ENCODE results near the gene FANCL.

The FANCL gene

GRCh38 chr2:58133395-58133794, 107.7 kb downstream of the FANCL start:
- TF ChIP-seq TEAD4 (IDR thresholded peaks at IDR 0.05) = no peak
- TF ChIP-seq EGR1 (IDR thresholded peaks at IDR 0.05) = no peak
- TF ChIP-seq ZBTB7A (IDR thresholded peaks at IDR 0.05; ENCODE audit: low read depth) = no peak
- TF ChIP-seq, protein P1, sequence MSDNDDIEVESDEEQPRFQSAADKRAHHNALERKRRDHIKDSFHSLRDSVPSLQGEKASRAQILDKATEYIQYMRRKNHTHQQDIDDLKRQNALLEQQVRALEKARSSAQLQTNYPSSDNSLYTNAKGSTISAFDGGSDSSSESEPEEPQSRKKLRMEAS (IDR thresholded peaks at IDR 0.05) = no peak
- TF ChIP-seq NFIC (IDR thresholded peaks at IDR 0.05) = no peak
- no peak for TF ChIP-seq CREB1 (IDR thresholded peaks at IDR 0.05; ENCODE audit: low read depth)
- TF ChIP-seq REST (IDR thresholded peaks at IDR 0.05; ENCODE audit: low read depth) = no peak
- no peak for TF ChIP-seq TAF1 (IDR thresholded peaks at IDR 0.05; ENCODE audit: low read depth)
- TF ChIP-seq YY1 (IDR thresholded peaks at IDR 0.05; ENCODE audit: low read depth) = no peak
- no peak for TF ChIP-seq TCF12 (IDR thresholded peaks at IDR 0.05; ENCODE audit: low read depth)
- TF ChIP-seq, protein P2, sequence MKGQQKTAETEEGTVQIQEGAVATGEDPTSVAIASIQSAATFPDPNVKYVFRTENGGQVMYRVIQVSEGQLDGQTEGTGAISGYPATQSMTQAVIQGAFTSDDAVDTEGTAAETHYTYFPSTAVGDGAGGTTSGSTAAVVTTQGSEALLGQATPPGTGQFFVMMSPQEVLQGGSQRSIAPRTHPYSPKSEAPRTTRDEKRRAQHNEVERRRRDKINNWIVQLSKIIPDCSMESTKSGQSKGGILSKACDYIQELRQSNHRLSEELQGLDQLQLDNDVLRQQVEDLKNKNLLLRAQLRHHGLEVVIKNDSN (IDR thresholded peaks at IDR 0.05) = no peak

DNA sequence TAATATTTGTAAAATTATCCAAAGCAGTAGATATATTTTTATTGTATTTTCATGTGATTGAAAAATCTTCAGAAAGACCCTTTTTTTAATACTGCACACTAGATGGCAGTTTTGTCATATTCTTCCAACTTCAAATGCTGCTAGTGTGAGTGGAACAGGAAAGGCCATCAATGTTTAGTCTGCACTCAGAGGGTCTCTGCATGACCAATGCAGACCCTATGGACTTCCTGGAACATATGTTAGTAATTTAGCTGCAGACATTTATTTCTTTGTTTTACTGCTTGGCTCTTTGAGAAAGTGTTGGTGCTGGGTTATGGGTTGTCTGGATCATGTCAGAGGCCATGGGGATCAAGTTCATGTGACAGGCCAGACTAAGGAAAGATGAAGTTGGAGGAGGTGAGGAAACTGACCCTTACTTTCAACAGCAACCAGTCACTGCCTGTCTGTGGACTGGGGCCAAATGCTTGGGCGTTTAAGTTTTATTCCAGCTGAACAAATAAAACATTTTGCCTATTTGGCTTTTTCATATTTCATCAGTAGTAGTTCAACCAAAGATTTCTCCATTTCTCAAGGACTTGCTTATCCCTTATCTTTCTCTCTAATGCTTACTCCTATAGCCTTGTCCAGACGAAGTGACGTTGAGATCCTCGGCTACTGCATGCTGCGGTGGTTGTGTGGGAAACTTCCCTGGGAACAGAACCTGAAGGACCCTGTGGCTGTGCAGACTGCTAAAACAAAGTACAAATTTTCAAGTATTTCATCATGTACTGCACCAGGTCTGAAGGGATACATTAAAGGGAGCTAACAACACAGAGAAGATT, 109.7 kb downstream of the FANCL start:
- TF ChIP-seq CREB1 (IDR thresholded peaks at IDR 0.05; ENCODE audit: low read depth) (no peak), ZBTB7A (IDR thresholded peaks at IDR 0.05; ENCODE audit: low read depth) (no peak), TAF1 (IDR thresholded peaks at IDR 0.05; ENCODE audit: low read depth) (no peak), RAD21 (IDR thresholded peaks at IDR 0.05; ENCODE audit: low read depth) (no peak), FOXM1 (IDR thresholded peaks at IDR 0.05; ENCODE audit: borderline replicate concordance, low read depth) (no peak), EP300 (IDR thresholded peaks at IDR 0.05; ENCODE audit: borderline replicate concordance) (no peak), TEAD4 (IDR thresholded peaks at IDR 0.05) (no peak), CEBPB (IDR thresholded peaks at IDR 0.05) (no peak), REST (IDR thresholded peaks at IDR 0.05; ENCODE audit: low read depth) (no peak), EGR1 (IDR thresholded peaks at IDR 0.05) (no peak), YY1 (IDR thresholded peaks at IDR 0.05; ENCODE audit: low read depth) (no peak), NFIC (IDR thresholded peaks at IDR 0.05) (no peak), TCF12 (IDR thresholded peaks at IDR 0.05; ENCODE audit: low read depth) (no peak)
- TF ChIP-seq, protein P1 (IDR thresholded peaks at IDR 0.05) = no peak
- TF ChIP-seq, protein P2 (IDR thresholded peaks at IDR 0.05) = no peak

- TF ChIP-seq TAF1 (IDR thresholded peaks at IDR 0.05; ENCODE audit: low read depth) (no peak), EP300 (IDR thresholded peaks at IDR 0.05; ENCODE audit: borderline replicate concordance) (no peak), TCF12 (IDR thresholded peaks at IDR 0.05; ENCODE audit: low read depth) (no peak), YY1 (IDR thresholded peaks at IDR 0.05; ENCODE audit: low read depth) (no peak), FOXM1 (IDR thresholded peaks at IDR 0.05; ENCODE audit: borderline replicate concordance, low read depth) (no peak), ZBTB7A (IDR thresholded peaks at IDR 0.05; ENCODE audit: low read depth) (no peak), EGR1 (IDR thresholded peaks at IDR 0.05) (no peak), REST (IDR thresholded peaks at IDR 0.05; ENCODE audit: low read depth) (no peak), TEAD4 (IDR thresholded peaks at IDR 0.05) (no peak)
- TF ChIP-seq, protein P1 (IDR thresholded peaks at IDR 0.05) = no peak
- TF ChIP-seq, protein P2 (IDR thresholded peaks at IDR 0.05) = no peak
These were observed 110.9 kb downstream of the FANCL start for GRCh38 chr2:58130238-58130637.

All from Ishikawa (cell line).